Fibroblast of pulmonary artery (primary cell): ENCODE results near the gene LOC128125822.

ENCODE experiments used
- DNase-seq: peaks from one replicate; pipeline ENCODE4 v3.0.0-alpha.2; 2010; ENCODE audit warnings: low read depth
- H3K4me3 ChIP-seq: replicated peaks from 2 replicates; pipeline ENCODE4 v1.5.1; 2011; ENCODE audit warnings: low read depth, mild to moderate bottlenecking, control low read depth, low read length, moderate library complexity
- CTCF ChIP-seq: IDR thresholded peaks from 2 replicates; pipeline ENCODE4 v1.5.1; 2011; ENCODE audit warnings: mild to moderate bottlenecking, control low read depth, low read length, inconsistent platforms; ENCODE audit errors: missing control alignments

The LOC128125822 gene

GRCh38 chr6:63554782-63555181, 17.5 kb upstream of the LOC128125822 start:
- TF ChIP-seq CTCF, result no peak
- DNase-seq, result no peak
- no peak overlapping the region for H3K4me3 ChIP-seq

GRCh38 chr6:63556369-63556768, 15.9 kb upstream of the LOC128125822 start:
- no peak overlapping the region for H3K4me3 ChIP-seq
- TF ChIP-seq CTCF, result no peak
- no peak for DNase-seq

GRCh38 chr6:63558278-63558677, 14.0 kb upstream of the LOC128125822 start:
- no peak for TF ChIP-seq CTCF
- no peak overlapping the region for H3K4me3 ChIP-seq
- no peak for DNase-seq

GRCh38 chr6:63560801-63561287, 11.4 kb upstream of the LOC128125822 start:
- H3K4me3 ChIP-seq, result no peak overlapping the region
- TF ChIP-seq CTCF, result no peak
- DNase-seq, result peak; percentile 61

GRCh38 chr6:63561288-63561687, 11.0 kb upstream of the LOC128125822 start:
- DNase-seq, result no peak
- no peak for TF ChIP-seq CTCF
- H3K4me3 ChIP-seq, result no peak overlapping the region

GRCh38 chr6:63563235-63563634, 9.0 kb upstream of the LOC128125822 start:
- H3K4me3 ChIP-seq, result no peak overlapping the region
- DNase-seq, result no peak
- no peak for TF ChIP-seq CTCF

- TF ChIP-seq CTCF, result no peak
- no peak for DNase-seq
- no peak overlapping the region for H3K4me3 ChIP-seq
Measured at GRCh38 chr6:63565058-63565726, 7.1 kb upstream of the LOC128125822 start.
